ENCODE data around the gene VSTM4.

DNA sequence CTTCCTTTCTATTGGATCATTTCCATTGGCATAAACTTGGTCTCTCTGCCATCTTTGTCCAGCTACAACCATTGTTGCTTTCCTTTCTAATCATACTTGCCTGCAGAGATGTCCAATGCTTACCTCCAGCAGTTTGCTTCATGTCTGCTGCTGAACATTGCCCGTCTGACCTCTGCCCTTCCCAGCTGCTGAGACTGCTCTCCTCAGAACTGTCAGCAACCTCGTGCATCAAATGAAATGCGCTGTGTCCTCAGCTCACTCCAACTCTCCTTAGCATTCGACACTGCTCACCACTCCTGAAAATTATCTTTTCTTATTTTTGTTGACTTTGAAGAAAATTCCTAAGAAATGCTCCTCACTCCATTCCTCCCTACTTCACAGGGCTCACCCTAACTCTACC, 13.5 kb upstream of the VSTM4 start:
- TF ChIP-seq POLR2AphosphoS5 (IDR thresholded peaks at IDR 0.05; ENCODE audit: low read depth) (no peak), CREB1 (CRISPR knock-in tag; IDR thresholded peaks at IDR 0.05; ENCODE audit: low read depth) (no peak), EZH2 (IDR thresholded peaks at IDR 0.05; ENCODE audit: low read depth, unreplicated experiment) (no peak), CTCF (conservative IDR thresholded peaks at IDR 0.05; ENCODE audit: low read depth in 2 of 2) (no peak), REST (IDR thresholded peaks at IDR 0.05; ENCODE audit: unreplicated experiment) (no peak), EZH2phosphoT487 (IDR thresholded peaks at IDR 0.05; ENCODE audit: unreplicated experiment) (no peak), JUNB (IDR thresholded peaks at IDR 0.05; ENCODE audit: unreplicated experiment) (no peak), NANOG (IDR thresholded peaks at IDR 0.05; ENCODE audit: borderline replicate concordance) (no peak), ZNF114 (CRISPR knock-in tag; IDR thresholded peaks at IDR 0.05) (no peak)
- TF ChIP-seq, protein P1, sequence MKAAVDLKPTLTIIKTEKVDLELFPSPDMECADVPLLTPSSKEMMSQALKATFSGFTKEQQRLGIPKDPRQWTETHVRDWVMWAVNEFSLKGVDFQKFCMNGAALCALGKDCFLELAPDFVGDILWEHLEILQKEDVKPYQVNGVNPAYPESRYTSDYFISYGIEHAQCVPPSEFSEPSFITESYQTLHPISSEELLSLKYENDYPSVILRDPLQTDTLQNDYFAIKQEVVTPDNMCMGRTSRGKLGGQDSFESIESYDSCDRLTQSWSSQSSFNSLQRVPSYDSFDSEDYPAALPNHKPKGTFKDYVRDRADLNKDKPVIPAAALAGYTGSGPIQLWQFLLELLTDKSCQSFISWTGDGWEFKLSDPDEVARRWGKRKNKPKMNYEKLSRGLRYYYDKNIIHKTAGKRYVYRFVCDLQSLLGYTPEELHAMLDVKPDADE (IDR thresholded peaks at IDR 0.05), result no peak

Data from GM23338 (cell line).